Keratinocyte (primary cell): ENCODE measurements around the gene EFTUD2. TPM values are rescaled to one million over a fixed set of nuclear protein-coding genes. Genes with fewer than 3 reads are reported as not detected.

Experiments
- DNase-seq: peaks from one replicate; pipeline ENCODE4 v3.0.0-alpha.2; 2011; ENCODE audit warnings: low read depth, missing footprints, low spot score
- FAIRE-seq: peaks from 2 replicates; lab custom pipeline; 2011; peaks lifted over from hg19 to GRCh38; lab: Jason Lieb, UNC
- H2AFZ ChIP-seq: 2 replicates; pipeline ENCODE4 v1.6.0; 2012; ENCODE audit warnings: low read length, control low read depth, inconsistent platforms; ENCODE audit not compliant: control insufficient read depth
- H3K27ac ChIP-seq: 2 replicates; pipeline ENCODE4 v1.5.1; 2011; ENCODE audit warnings: low read length; ENCODE audit not compliant: control insufficient read depth, insufficient read depth
- H3K27me3 ChIP-seq: 3 replicates; pipeline ENCODE4 v1.6.0; 2011; ENCODE audit warnings: low read length; ENCODE audit not compliant: control insufficient read depth, insufficient read depth; ENCODE audit errors: extremely low read depth
- H3K36me3 ChIP-seq, 2 experiments: 2 replicates in 1 of 2; 3 replicates in 1 of 2; pipeline ENCODE4 v1.5.1; 2011; ENCODE audit warnings: low read length in 2 of 2, mild to moderate bottlenecking in 1 of 2; ENCODE audit not compliant: control insufficient read depth in 2 of 2, insufficient read depth in 2 of 2; ENCODE audit errors: extremely low read depth in 1 of 2
- H3K4me1 ChIP-seq: 3 replicates; pipeline ENCODE4 v1.5.1; 2011; ENCODE audit warnings: low read length; ENCODE audit not compliant: control insufficient read depth, insufficient read depth; ENCODE audit errors: extremely low read depth
- H3K4me2 ChIP-seq: 3 replicates; pipeline ENCODE4 v1.6.0; 2011; ENCODE audit warnings: low read depth, low read length; ENCODE audit not compliant: control insufficient read depth, insufficient read depth; ENCODE audit errors: extremely low read depth
- H3K4me3 ChIP-seq, 3 experiments: fragments of 200-600 bp in 1 of 3; sonication (generic) in 1 of 3; 2 replicates in 2 of 3; 3 replicates in 1 of 3; pipeline ENCODE4 v1.5.1; 2011 to 2016; ENCODE audit warnings: low read length in 3 of 3, mild to moderate bottlenecking in 3 of 3, control low read depth in 2 of 3, inconsistent platforms in 1 of 3, low read depth in 1 of 3, mixed read lengths in 1 of 3, mixed run types in 1 of 3, moderate library complexity in 1 of 3; ENCODE audit not compliant: control insufficient read depth in 2 of 3, insufficient read depth in 2 of 3; ENCODE audit errors: extremely low read depth in 1 of 3
- H3K79me2 ChIP-seq: 2 replicates; pipeline ENCODE4 v1.6.0; 2012; ENCODE audit warnings: low read length; ENCODE audit not compliant: control insufficient read depth, insufficient read depth
- H3K9ac ChIP-seq: 3 replicates; pipeline ENCODE4 v1.6.0; 2011; ENCODE audit warnings: low read length; ENCODE audit not compliant: control insufficient read depth, insufficient read depth; ENCODE audit errors: extremely low read depth
- H3K9me1 ChIP-seq: 3 replicates; pipeline ENCODE4 v1.6.0; 2011; ENCODE audit warnings: low read length; ENCODE audit not compliant: control insufficient read depth, insufficient read depth; ENCODE audit errors: extremely low read depth
- H3K9me3 ChIP-seq: 2 replicates; pipeline ENCODE4 v1.5.1; 2012; ENCODE audit warnings: low read depth, low read length; ENCODE audit not compliant: control insufficient read depth
- H4K20me1 ChIP-seq: 3 replicates; pipeline ENCODE4 v1.6.0; 2011; ENCODE audit warnings: low read length; ENCODE audit not compliant: control insufficient read depth, insufficient read depth; ENCODE audit errors: extremely low read depth
- EZH2 ChIP-seq: IDR thresholded peaks from one replicate; pipeline ENCODE4 v1.6.1; 2012; ENCODE audit warnings: inconsistent platforms, mild to moderate bottlenecking, low read length, moderate library complexity
- dilution Hi-C: fragments of 300-500 bp; cut with MboI; formaldehyde crosslinking; loops from one replicate; pipeline ENCODE4 v1.7.0; 2020; ENCODE audit warnings: low sequenced_read_pairs; ENCODE audit not compliant: extremely low pct_ligation_motif_present
- polyA plus RNA-seq, 5 experiments: library from polyadenylated mRNA; depleted of rRNA in 3 of 5; stranded (reverse) in 3 of 5; stranded (forward) in 1 of 5; unstranded in 1 of 5; fragments of >200 nt; gene quantifications; 1 replicate in 1 of 5; 2 replicates in 3 of 5; 3 replicates in 1 of 5; pipeline versions ENCODE4 v1.2.1 to v1.2.3, GENCODE V29; 2011 to 2012; ENCODE audit warnings: missing spikeins in 2 of 5, low read depth in 1 of 5, low replicate concordance in 1 of 5
- TF ChIP-seq, protein P1 (sequence below), 3 experiments: IDR thresholded peaks in 1 of 3; conservative IDR thresholded peaks in 1 of 3; optimal IDR thresholded peaks in 1 of 3; 2 replicates in 2 of 3; 3 replicates in 1 of 3; pipeline versions ENCODE3 to v1.5.1; 2011; ENCODE audit warnings: low read length in 3 of 3, mild to moderate bottlenecking in 3 of 3, moderate library complexity in 2 of 3, control low read depth in 1 of 3, inconsistent platforms in 1 of 3; ENCODE audit not compliant: insufficient read depth in 2 of 3; ENCODE audit errors: extremely low read depth in 1 of 3

EFTUD2 gene
- polyA plus RNA-seq, 1 donor (not counting 4 experiments of a cell fraction or from before 2014, with no cell fraction given): 160 TPM

- peak overlapping the region; percentile 61 for H2AFZ ChIP-seq
- H3K4me2 ChIP-seq: peak overlapping the region; percentile 49
- H3K4me3 ChIP-seq: no peak overlapping the region
Measured at GRCh38 chr17:44911133-44912001, 12.1 kb upstream of the EFTUD2 start.

GRCh38 chr17:44910231-44911106, 11.2 kb upstream of the EFTUD2 start:
- Histone ChIP-seq H3K79me2 (no peaks in the 10 kb centered on the region), H3K9me3 (no peaks in the 10 kb centered on the region), H3K9me1 (no peaks in the 10 kb centered on the region), H3K36me3 (no peaks in the 10 kb centered on the region), H3K27ac (peak overlapping the region; percentile 17), H2AFZ (no peak overlapping the region), H3K27me3 (no peaks in the 10 kb centered on the region), H3K4me1 (peaks cover 36% of the 10 kb centered on the region), H4K20me1 (no peaks in the 10 kb centered on the region), H3K9ac (peak overlapping the region; percentile 22), H3K4me3 (no peak overlapping the region), H3K4me2 (peak overlapping the region; percentile 49)
- dilution Hi-C loops: loop anchor here (25.0 kb wide), 1 partner anchor 102 kb away; no protein-coding TSS in a partner anchor
- DNase-seq (no peak), FAIRE-seq (no peak)
- TF ChIP-seq EZH2: no peak
- TF ChIP-seq, protein P1, sequence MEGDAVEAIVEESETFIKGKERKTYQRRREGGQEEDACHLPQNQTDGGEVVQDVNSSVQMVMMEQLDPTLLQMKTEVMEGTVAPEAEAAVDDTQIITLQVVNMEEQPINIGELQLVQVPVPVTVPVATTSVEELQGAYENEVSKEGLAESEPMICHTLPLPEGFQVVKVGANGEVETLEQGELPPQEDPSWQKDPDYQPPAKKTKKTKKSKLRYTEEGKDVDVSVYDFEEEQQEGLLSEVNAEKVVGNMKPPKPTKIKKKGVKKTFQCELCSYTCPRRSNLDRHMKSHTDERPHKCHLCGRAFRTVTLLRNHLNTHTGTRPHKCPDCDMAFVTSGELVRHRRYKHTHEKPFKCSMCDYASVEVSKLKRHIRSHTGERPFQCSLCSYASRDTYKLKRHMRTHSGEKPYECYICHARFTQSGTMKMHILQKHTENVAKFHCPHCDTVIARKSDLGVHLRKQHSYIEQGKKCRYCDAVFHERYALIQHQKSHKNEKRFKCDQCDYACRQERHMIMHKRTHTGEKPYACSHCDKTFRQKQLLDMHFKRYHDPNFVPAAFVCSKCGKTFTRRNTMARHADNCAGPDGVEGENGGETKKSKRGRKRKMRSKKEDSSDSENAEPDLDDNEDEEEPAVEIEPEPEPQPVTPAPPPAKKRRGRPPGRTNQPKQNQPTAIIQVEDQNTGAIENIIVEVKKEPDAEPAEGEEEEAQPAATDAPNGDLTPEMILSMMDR (optimal IDR thresholded peaks at IDR 0.05 in 1 of 3, IDR thresholded peaks at IDR 0.05 in 1 of 3, conservative IDR thresholded peaks at IDR 0.05 in 1 of 3; ENCODE audit: extremely low read depth in 1 of 3, insufficient read depth in 2 of 3, low read length in 3 of 3): no peak

More at GRCh38 chr17:44911133-44912001, 12.1 kb upstream of the EFTUD2 start:
- dilution Hi-C loops: loop anchor here (25.0 kb wide), 1 partner anchor 101 kb away; no protein-coding TSS in a partner anchor
- Histone ChIP-seq H3K36me3 (no peaks in the 10 kb centered on the region), H3K9me3 (no peaks in the 10 kb centered on the region), H3K9me1 (no peaks in the 10 kb centered on the region), H3K4me1 (peaks cover 33% of the 10 kb centered on the region), H3K27ac (no peak overlapping the region), H4K20me1 (no peaks in the 10 kb centered on the region), H3K27me3 (no peaks in the 10 kb centered on the region), H3K79me2 (no peaks in the 10 kb centered on the region), H3K9ac (no peak overlapping the region)
- TF ChIP-seq, protein P1 (optimal IDR thresholded peaks at IDR 0.05 in 1 of 3, IDR thresholded peaks at IDR 0.05 in 1 of 3, conservative IDR thresholded peaks at IDR 0.05 in 1 of 3; ENCODE audit: extremely low read depth in 1 of 3, insufficient read depth in 2 of 3, low read length in 3 of 3): peak; percentile 44 to 67 (median 51)
- no peak for TF ChIP-seq EZH2
- FAIRE-seq (no peak), DNase-seq (no peak)
